HG02759 (cell line): ENCODE results near the gene CENPX.

ENCODE experiments used
- ATAC-seq: cut with Tn5 transposase; IDR thresholded peaks from one replicate; pipeline ENCODE4 v1.9.1; 2021; ENCODE audit warnings: mild to moderate bottlenecking, moderate library complexity; ENCODE audit not compliant: unreplicated experiment

Gene CENPX

GRCh38 chr17:82013772-82014321, 8.8 kb downstream of the CENPX start:
- no peak for ATAC-seq

- no peak for ATAC-seq
Observed at GRCh38 chr17:82013341-82013740, 9.3 kb downstream of the CENPX start.

- ATAC-seq: no peak
Observed at GRCh38 chr17:82012640-82013295, 9.9 kb downstream of the CENPX start.

- no peak for ATAC-seq
Observed at GRCh38 chr17:82012261-82012639, 10.4 kb downstream of the CENPX start.

- no peak for ATAC-seq
Observed at GRCh38 chr17:82011617-82012187, 11.0 kb downstream of the CENPX start.

GRCh38 chr17:82010575-82011525, 11.8 kb downstream of the CENPX start:
- no peak for ATAC-seq

- ATAC-seq: no peak
Observed at GRCh38 chr17:82009413-82009812, 13.3 kb downstream of the CENPX start.

GRCh38 chr17:82008941-82009405, 13.7 kb downstream of the CENPX start:
- ATAC-seq: no peak

- no peak for ATAC-seq
Observed at GRCh38 chr17:82008258-82008940, 14.3 kb downstream of the CENPX start.

- ATAC-seq: no peak
Observed at GRCh38 chr17:82007495-82008257, 15.0 kb downstream of the CENPX start.

- no peak for ATAC-seq
Observed at GRCh38 chr17:82007228-82007494, 15.5 kb downstream of the CENPX start.

- no peak for ATAC-seq
Observed at GRCh38 chr17:82006468-82007227, 16.0 kb downstream of the CENPX start.

GRCh38 chr17:82005701-82006348, 16.9 kb downstream of the CENPX start:
- ATAC-seq: no peak

- no peak for ATAC-seq
Observed at GRCh38 chr17:82004517-82005455, 17.9 kb downstream of the CENPX start.

GRCh38 chr17:82003411-82004381, 19.0 kb downstream of the CENPX start:
- ATAC-seq: no peak

- ATAC-seq: no peak
Observed at GRCh38 chr17:82001571-82002056, 21.1 kb downstream of the CENPX start.
